HepG2 (cell line): ENCODE results near the gene MYO5A. TPM values are rescaled to one million over a fixed set of nuclear protein-coding genes. Genes with fewer than 3 reads are reported as not detected.

Experiments used
- ATAC-seq: fragments of 200-7000 bp; cut with Tn5 transposase; 3 replicates; pipeline ENCODE4 v1.9.1; 2020; ENCODE audit warnings: mild to moderate bottlenecking, moderate library complexity
- BruUV-seq: library from RNA; stranded (reverse); fragments of 400-500 nt; replicated peaks from 2 replicates; lab custom pipeline; 2021; lab: Mats Ljungman, UMichigan
- CTCF ChIA-PET: fragments of 300-600 bp; formaldehyde crosslinking; extraction: SDS; loops from one replicate; lab custom pipeline; 2021; ENCODE audit warnings: low total read pairs, inconsistent platforms, low intra/inter-chr PET ratio; lab: Yijun Ruan, JAX
- POLR2A ChIA-PET: fragments of 350-600 bp; sonication (Branson Sonifier 250); formaldehyde crosslinking; loops from one replicate; lab custom pipeline; 2020; ENCODE audit warnings: antibody characterized with exemption, inconsistent platforms; lab: Yijun Ruan, JAX
- DNase-seq: peaks from one replicate; pipeline ENCODE4 v3.0.0-alpha.2; 2015; ENCODE audit warnings: low spot score
- FAIRE-seq: peaks from 3 replicates; lab custom pipeline; 2011; peaks lifted over from hg19 to GRCh38; lab: Jason Lieb, UNC
- H2AFZ ChIP-seq: one replicate; pipeline ENCODE4 v1.6.1; 2011; ENCODE audit warnings: low read length, inconsistent platforms
- H3K27ac ChIP-seq: fragments of 300-600 bp; 3 replicates; pipeline ENCODE4 v1.8.0; 2011; ENCODE audit warnings: mixed run types, mild to moderate bottlenecking, mixed read lengths, low read length, inconsistent platforms; ENCODE audit not compliant: insufficient read depth; ENCODE audit errors: extremely low read length
- H3K27me3 ChIP-seq, 2 experiments: fragments of 200-600 bp in 1 of 2; 2 replicates in 1 of 2; 3 replicates in 1 of 2; pipeline versions ENCODE4 v1.6.0 to v1.8.0; 2011; ENCODE audit warnings: low read length in 2 of 2, mild to moderate bottlenecking in 2 of 2, moderate library complexity in 2 of 2, inconsistent platforms in 1 of 2; ENCODE audit not compliant: insufficient read depth in 2 of 2, control insufficient read depth in 1 of 2
- H3K36me3 ChIP-seq, 2 experiments: fragments of 200-600 bp in 1 of 2; replicated peaks in 1 of 2; 2 replicates in 1 of 2; 3 replicates in 1 of 2; pipeline versions ENCODE4 v1.5.1 to v1.8.0; 2011; ENCODE audit warnings: low read length in 2 of 2, inconsistent platforms in 1 of 2; ENCODE audit not compliant: insufficient read depth in 2 of 2, control insufficient read depth in 1 of 2
- H3K4me1 ChIP-seq: 2 replicates; pipeline ENCODE4 v1.5.1; 2012; ENCODE audit warnings: low read length, inconsistent platforms; ENCODE audit not compliant: insufficient read depth
- H3K4me2 ChIP-seq: 2 replicates; pipeline ENCODE4 v1.6.0; 2011; ENCODE audit warnings: low read depth, low read length, inconsistent platforms
- H3K4me3 ChIP-seq, 3 experiments: fragments of 200-600 bp in 1 of 3; sonication (generic), shearing (Covaris generic) in 1 of 3; replicated peaks in 1 of 3; 2 replicates each; pipeline ENCODE4 v1.5.1; 2011 to 2016; ENCODE audit warnings: low read length in 3 of 3, inconsistent platforms in 2 of 3, low read depth in 2 of 3, mild to moderate bottlenecking in 2 of 3, control low read depth in 1 of 3, mixed read lengths in 1 of 3; ENCODE audit not compliant: insufficient read depth in 1 of 3
- H3K79me2 ChIP-seq: one replicate; pipeline ENCODE4 v1.6.1; 2011; ENCODE audit warnings: low read length, inconsistent platforms; ENCODE audit not compliant: insufficient read depth
- H3K9ac ChIP-seq: 2 replicates; pipeline ENCODE4 v1.6.0; 2011; ENCODE audit warnings: mild to moderate bottlenecking, low read depth, low read length, inconsistent platforms; ENCODE audit not compliant: insufficient read depth
- H3K9me3 ChIP-seq: 2 replicates; pipeline ENCODE4 v1.5.1; 2012; ENCODE audit warnings: mild to moderate bottlenecking, low read length
- H4K20me1 ChIP-seq: 2 replicates; pipeline ENCODE4 v1.6.0; 2011; ENCODE audit warnings: inconsistent platforms, mild to moderate bottlenecking, low read length, moderate library complexity; ENCODE audit not compliant: insufficient read depth
- HCFC1 ChIP-seq: fragments of 150-350 bp; IDR thresholded peaks from 2 replicates; pipeline ENCODE4 v1.6.1; 2014; ENCODE audit warnings: low read depth, low read length
- JDP2 ChIP-seq: sonication (generic); formaldehyde crosslinking; IDR thresholded peaks from 2 replicates; pipeline ENCODE4 v1.8.1; 2022; ENCODE audit warnings: missing genetic modification reagents, borderline replicate concordance
- NFATC3 ChIP-seq: sonication (generic); formaldehyde crosslinking; IDR thresholded peaks from 2 replicates; pipeline ENCODE4 v1.5.1; 2020; ENCODE audit warnings: mild to moderate bottlenecking, missing genetic modification reagents
- RELA ChIP-seq: sonication (generic); formaldehyde crosslinking; IDR thresholded peaks from 2 replicates; pipeline ENCODE4 v1.4.0; 2020; ENCODE audit warnings: missing genetic modification reagents
- SNAPC4 ChIP-seq: sonication (generic); formaldehyde crosslinking; IDR thresholded peaks from 2 replicates; pipeline ENCODE4 v1.4.0; 2020; ENCODE audit warnings: mild to moderate bottlenecking, missing genetic modification reagents
- TRAFD1 ChIP-seq: sonication (generic); formaldehyde crosslinking; IDR thresholded peaks from 2 replicates; pipeline ENCODE4 v1.5.1; 2020; ENCODE audit warnings: missing genetic modification reagents, mild to moderate bottlenecking, borderline replicate concordance
- ZNF292 ChIP-seq: sonication (generic); formaldehyde crosslinking; IDR thresholded peaks from 2 replicates; pipeline ENCODE4 v1.8.1; 2022; ENCODE audit warnings: mild to moderate bottlenecking, low read depth, missing genetic modification reagents, borderline replicate concordance
- ZNF431 ChIP-seq: sonication (generic); formaldehyde crosslinking; IDR thresholded peaks from 2 replicates; pipeline ENCODE4 v1.9.0; 2022; ENCODE audit warnings: missing genetic modification reagents, low read depth, mild to moderate bottlenecking, borderline replicate concordance
- ZNF615 ChIP-seq: sonication (generic); formaldehyde crosslinking; IDR thresholded peaks from 2 replicates; pipeline ENCODE4 v1.5.0; 2020; ENCODE audit warnings: mild to moderate bottlenecking, missing genetic modification reagents, borderline replicate concordance
- ZNF800 ChIP-seq: sonication (generic); formaldehyde crosslinking; IDR thresholded peaks from 2 replicates; pipeline ENCODE4 v1.4.0; 2020; ENCODE audit warnings: missing genetic modification reagents
- WGBS: methylation state at CpG from one replicate; pipeline ENCODE4 v1.1.6; 2017; ENCODE audit warnings: low lambda C conversion rate; 5-methylcytosine and 5-hydroxymethylcytosine counted together
- in situ Hi-C: cut with HindIII; loops from 2 replicates; pipeline ENCODE4 v1.10.0; 2017; ENCODE audit warnings: low pct_unique_long_range_greater_than_20kb; ENCODE audit not compliant: extremely low pct_ligation_motif_present
- intact Hi-C: fragments of 100-400 bp; cut with micrococcal nuclease; formaldehyde crosslinking; loops from one replicate; pipeline ENCODE4 v1.10.0; 2022; ENCODE audit not compliant: unreplicated experiment
- polyA plus RNA-seq, 8 experiments: library from polyadenylated mRNA; depleted of rRNA in 3 of 8; stranded (reverse) in 7 of 8; unstranded in 1 of 8; fragments of >200 nt; fragmentation: Illumina TruSeq in 4 of 8; extraction: Trizol in 4 of 8; gene quantifications; 2 replicates each; pipeline versions ENCODE4 v1.2.1 to v1.2.3, GENCODE V29; 2011 to 2016; ENCODE audit warnings: low read depth in 4 of 8, missing spikeins in 1 of 8, mixed read lengths in 1 of 8; ENCODE audit not compliant: insufficient read depth in 1 of 8
- total RNA-seq, 5 experiments: library from RNA; depleted of rRNA; stranded (reverse); fragments of >200 nt; fragmentation: Illumina TruSeq; extraction: Trizol; gene quantifications; 2 replicates each; pipeline ENCODE4 v1.2.3, GENCODE V29; 2016; ENCODE audit warnings: low read depth in 1 of 5
- TF ChIP-seq, protein P1 (sequence below): IDR thresholded peaks from 2 replicates; pipeline ENCODE4 v1.6.1; 2016
- TF ChIP-seq, protein P2 (sequence below): sonication (generic); formaldehyde crosslinking; IDR thresholded peaks from 2 replicates; pipeline ENCODE4 v1.5.0; 2020; ENCODE audit warnings: mild to moderate bottlenecking, missing genetic modification reagents

MYO5A gene
- total and polyA plus RNA-seq, 2 of the 13 experiments (the other 11 are each of a cell fraction or from before 2014, with no cell fraction given) = 2.8 to 4.8 TPM

GRCh38 chr15:52515343-52515742 is 13.3 kb downstream of the MYO5A start (continued):
- TF ChIP-seq ZNF431 (CRISPR knock-in tag) (no peak), HCFC1 (no peak)

DNA sequence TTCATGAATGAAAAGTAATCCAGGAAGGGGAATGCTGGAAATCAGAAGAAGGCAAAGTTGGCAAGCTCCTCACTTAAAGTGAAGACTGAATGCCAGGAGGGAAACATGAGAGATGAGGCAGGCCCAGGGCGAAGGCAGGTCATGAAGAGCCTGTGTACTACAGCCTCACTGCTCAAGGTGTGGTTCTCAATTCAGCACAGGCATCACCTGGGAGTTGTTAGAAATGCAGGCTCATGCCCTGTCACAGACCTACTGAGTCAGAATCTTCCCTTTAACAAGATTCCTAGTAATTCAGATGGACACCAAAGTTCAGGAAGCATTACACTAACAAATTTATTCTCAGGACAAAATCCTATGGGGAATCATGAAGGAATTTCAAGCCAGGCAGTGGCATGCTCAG is 14.2 kb downstream of the MYO5A start:
- BruUV-seq = no TSS peak
- H3K4me1 ChIP-seq = no peaks in the 10 kb centered on the region
- H3K9me3 ChIP-seq = no peaks in the 10 kb centered on the region
- H3K9ac ChIP-seq = no peak overlapping the region
- H3K36me3 ChIP-seq = no peaks in the 10 kb centered on the region
- H3K27ac ChIP-seq = no peak overlapping the region
- H3K4me3 ChIP-seq = no peak overlapping the region
- 50% methylated on average over 1 of the region's 1 CpG for whole genome bisulfite sequencing
- in situ Hi-C loops (no loop called here), intact Hi-C loops (no loop called here)
- H2AFZ ChIP-seq = no peak overlapping the region
- no peaks in the 10 kb centered on the region for H4K20me1 ChIP-seq
- FAIRE-seq = no peak
- H3K4me2 ChIP-seq = no peak overlapping the region
- no peaks in the 10 kb centered on the region for H3K79me2 ChIP-seq
- CTCF ChIA-PET = no interaction called here
- ATAC-seq = no peak
- H3K27me3 ChIP-seq = no peaks in the 10 kb centered on the region; a peak in 2 of 5 replicates
- POLR2A ChIA-PET = no interaction called here
- no peak for DNase-seq
- TF ChIP-seq SNAPC4 (CRISPR knock-in tag) (no peak), ZNF800 (no peak), ZNF615 (CRISPR knock-in tag) (no peak), NFATC3 (CRISPR knock-in tag) (no peak), RELA (no peak), JDP2 (CRISPR knock-in tag) (no peak), ZNF292 (CRISPR knock-in tag) (no peak), TRAFD1 (no peak)
- TF ChIP-seq, protein P1, sequence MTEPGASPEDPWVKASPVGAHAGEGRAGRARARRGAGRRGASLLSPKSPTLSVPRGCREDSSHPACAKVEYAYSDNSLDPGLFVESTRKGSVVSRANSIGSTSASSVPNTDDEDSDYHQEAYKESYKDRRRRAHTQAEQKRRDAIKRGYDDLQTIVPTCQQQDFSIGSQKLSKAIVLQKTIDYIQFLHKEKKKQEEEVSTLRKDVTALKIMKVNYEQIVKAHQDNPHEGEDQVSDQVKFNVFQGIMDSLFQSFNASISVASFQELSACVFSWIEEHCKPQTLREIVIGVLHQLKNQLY (CRISPR knock-in tag) = no peak
- TF ChIP-seq, protein P2, sequence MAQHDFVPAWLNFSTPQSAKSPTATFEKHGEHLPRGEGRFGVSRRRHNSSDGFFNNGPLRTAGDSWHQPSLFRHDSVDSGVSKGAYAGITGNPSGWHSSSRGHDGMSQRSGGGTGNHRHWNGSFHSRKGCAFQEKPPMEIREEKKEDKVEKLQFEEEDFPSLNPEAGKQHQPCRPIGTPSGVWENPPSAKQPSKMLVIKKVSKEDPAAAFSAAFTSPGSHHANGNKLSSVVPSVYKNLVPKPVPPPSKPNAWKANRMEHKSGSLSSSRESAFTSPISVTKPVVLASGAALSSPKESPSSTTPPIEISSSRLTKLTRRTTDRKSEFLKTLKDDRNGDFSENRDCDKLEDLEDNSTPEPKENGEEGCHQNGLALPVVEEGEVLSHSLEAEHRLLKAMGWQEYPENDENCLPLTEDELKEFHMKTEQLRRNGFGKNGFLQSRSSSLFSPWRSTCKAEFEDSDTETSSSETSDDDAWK (CRISPR knock-in tag) = no peak
